ENCODE results near the gene RSPH1. TPM values are rescaled to one million over a fixed set of nuclear protein-coding genes. Genes with fewer than 3 reads are reported as not detected.

RSPH1 gene
- 0.25 TPM for polyA plus RNA-seq (2013, experiment 1 of 2)
- not detected for polyA plus RNA-seq (2013, experiment 2 of 2)

- H3K27me3 ChIP-seq (ENCODE audit: insufficient read depth, low read length), result peaks cover 8% of the 10 kb centered on the region; the same call in 1 of the 2 replicates
- WGBS, result under 1% methylated on average over 58 of the region's 58 CpGs
- H3K4me1 ChIP-seq (ENCODE audit: insufficient read depth, low read length), result peaks cover 20% of the 10 kb centered on the region
- peak within 1 kb of the TSS; percentile 88 for H3K4me3 ChIP-seq (ENCODE audit: low read length)
- H3K9ac ChIP-seq (ENCODE audit: low read depth, low read length), result peak within 1 kb of the TSS; percentile 78
- no peaks in the 10 kb centered on the region for H3K36me3 ChIP-seq (ENCODE audit: insufficient read depth, low read length)
- H3K27ac ChIP-seq (ENCODE audit: low read depth, low read length), result peak within 1 kb of the TSS; percentile 78
- H3K9me3 ChIP-seq (ENCODE audit: insufficient read depth, low read depth, low read length), result no peaks in the 10 kb centered on the region
Observed at GRCh38 chr21:42496120-42496838, at the start of gene RSPH1. RSPH1 (minus strand) TSS chr21:42496224; CDS start chr21:42496186, 38 bp downstream.

DNA sequence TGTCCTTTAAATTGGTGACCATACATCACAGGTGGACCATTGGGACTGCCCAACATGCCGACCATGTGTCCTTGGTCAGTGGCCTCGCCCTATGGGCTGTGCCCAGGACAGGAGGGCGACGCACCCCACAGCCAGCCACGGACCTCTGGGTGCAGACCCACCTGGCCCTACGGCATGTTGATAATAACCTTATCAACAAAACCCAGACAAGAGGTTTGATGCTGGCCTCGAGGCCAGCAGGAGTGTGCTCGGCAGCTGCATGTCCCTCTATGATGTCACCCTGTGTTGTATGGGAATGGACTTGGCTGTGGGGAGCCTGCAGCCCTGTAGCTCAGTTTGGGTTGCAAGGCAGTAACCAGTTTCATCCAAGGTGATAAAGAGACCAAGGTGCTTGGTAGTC, 49.7 kb upstream of the RSPH1 start:
- no peaks in the 10 kb centered on the region for H3K9me3 ChIP-seq (ENCODE audit: insufficient read depth, low read depth, low read length)
- no peaks in the 10 kb centered on the region for H3K27me3 ChIP-seq (ENCODE audit: insufficient read depth, low read length)
- peaks cover 9% of the 10 kb centered on the region; the same call in 1 of the 2 replicates for H3K4me1 ChIP-seq (ENCODE audit: insufficient read depth, low read length)
- no peak overlapping the region for H3K4me3 ChIP-seq (ENCODE audit: low read length)
- H3K27ac ChIP-seq (ENCODE audit: low read depth, low read length), result no peak overlapping the region
- H3K36me3 ChIP-seq (ENCODE audit: insufficient read depth, low read length), result peaks cover 26% of the 10 kb centered on the region; the same call in 1 of the 2 replicates
- 83% methylated on average over 8 of the region's 8 CpGs for WGBS
- no peak overlapping the region for H3K9ac ChIP-seq (ENCODE audit: low read depth, low read length)

GRCh38 chr21:42545317-42545716, 49.3 kb upstream of the RSPH1 start:
- Histone ChIP-seq H3K4me1 (ENCODE audit: insufficient read depth, low read length) (peaks cover 5% of the 10 kb centered on the region; the same call in 1 of the 2 replicates), H3K27ac (ENCODE audit: low read depth, low read length) (no peak overlapping the region), H3K9me3 (ENCODE audit: insufficient read depth, low read depth, low read length) (no peaks in the 10 kb centered on the region), H3K27me3 (ENCODE audit: insufficient read depth, low read length) (no peaks in the 10 kb centered on the region), H3K9ac (ENCODE audit: low read depth, low read length) (no peak overlapping the region), H3K4me3 (ENCODE audit: low read length) (no peak overlapping the region), H3K36me3 (ENCODE audit: insufficient read depth, low read length) (peaks cover 26% of the 10 kb centered on the region; the same call in 1 of the 2 replicates)
- WGBS, result 83% methylated on average over 4 of the region's 4 CpGs

DNA sequence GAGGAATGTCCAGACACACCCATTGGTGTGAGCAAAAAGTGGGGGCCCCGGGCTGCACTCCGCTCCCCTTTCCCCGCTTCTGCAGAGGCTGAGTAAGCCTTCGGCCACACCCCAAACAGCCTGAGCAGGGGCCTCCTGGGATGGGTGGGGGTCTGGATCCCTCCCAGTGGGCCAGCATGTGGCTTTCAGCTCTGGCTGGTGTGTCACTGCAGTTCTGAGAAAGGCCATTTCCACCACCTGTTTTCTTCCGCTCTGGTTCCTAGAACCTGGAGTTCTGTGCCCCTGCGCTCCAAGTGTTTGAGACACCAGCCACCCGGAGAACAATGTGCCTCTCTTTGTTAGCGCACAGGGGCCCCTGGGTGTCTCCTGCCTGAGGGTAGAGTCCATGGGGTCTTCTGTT, 48.5 kb upstream of the RSPH1 start:
- Histone ChIP-seq H3K36me3 (ENCODE audit: insufficient read depth, low read length) (peaks cover 26% of the 10 kb centered on the region; the same call in 1 of the 2 replicates), H3K4me1 (ENCODE audit: insufficient read depth, low read length) (no peaks in the 10 kb centered on the region), H3K9me3 (ENCODE audit: insufficient read depth, low read depth, low read length) (no peaks in the 10 kb centered on the region), H3K27ac (ENCODE audit: low read depth, low read length) (no peak overlapping the region), H3K27me3 (ENCODE audit: insufficient read depth, low read length) (no peaks in the 10 kb centered on the region), H3K4me3 (ENCODE audit: low read length) (no peak overlapping the region), H3K9ac (ENCODE audit: low read depth, low read length) (no peak overlapping the region)
- 95% methylated on average over 8 of the region's 8 CpGs for WGBS

GRCh38 chr21:42543106-42543847, 47.3 kb upstream of the RSPH1 start:
- 93% methylated on average over 25 of the region's 25 CpGs for WGBS
- H3K36me3 ChIP-seq (ENCODE audit: insufficient read depth, low read length), result peaks cover 22% of the 10 kb centered on the region; the same call in 1 of the 2 replicates

DNA sequence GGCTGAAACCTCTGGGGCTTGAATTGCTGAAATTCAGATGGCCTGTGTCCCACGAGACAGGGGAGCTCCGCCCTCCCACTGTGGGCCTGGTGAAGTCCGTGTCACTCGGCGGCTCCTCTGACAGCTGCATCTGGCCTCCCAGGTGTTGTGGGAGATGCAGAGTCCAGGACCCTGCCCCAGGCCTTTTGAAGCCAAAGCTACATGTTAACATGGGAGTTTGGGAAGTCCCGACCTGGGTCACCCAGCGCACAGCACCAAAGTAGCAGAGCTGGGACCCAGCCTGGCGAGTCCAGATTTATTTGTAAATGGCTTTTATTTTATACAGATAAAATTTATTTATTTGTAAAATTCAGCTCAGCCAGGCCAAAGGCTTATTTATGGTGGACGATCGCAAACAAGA, 46.6 kb upstream of the RSPH1 start:
- H3K27ac ChIP-seq (ENCODE audit: low read depth, low read length), result no peak overlapping the region
- 93% methylated on average over 9 of the region's 10 CpGs for WGBS

More at GRCh38 chr21:42543106-42543847, 47.3 kb upstream of the RSPH1 start:
- Histone ChIP-seq H3K4me1 (ENCODE audit: insufficient read depth, low read length) (no peaks in the 10 kb centered on the region), H3K27ac (ENCODE audit: low read depth, low read length) (no peak overlapping the region), H3K9me3 (ENCODE audit: insufficient read depth, low read depth, low read length) (no peaks in the 10 kb centered on the region), H3K4me3 (ENCODE audit: low read length) (no peak overlapping the region), H3K27me3 (ENCODE audit: insufficient read depth, low read length) (no peaks in the 10 kb centered on the region), H3K9ac (ENCODE audit: low read depth, low read length) (no peak overlapping the region)

DNA sequence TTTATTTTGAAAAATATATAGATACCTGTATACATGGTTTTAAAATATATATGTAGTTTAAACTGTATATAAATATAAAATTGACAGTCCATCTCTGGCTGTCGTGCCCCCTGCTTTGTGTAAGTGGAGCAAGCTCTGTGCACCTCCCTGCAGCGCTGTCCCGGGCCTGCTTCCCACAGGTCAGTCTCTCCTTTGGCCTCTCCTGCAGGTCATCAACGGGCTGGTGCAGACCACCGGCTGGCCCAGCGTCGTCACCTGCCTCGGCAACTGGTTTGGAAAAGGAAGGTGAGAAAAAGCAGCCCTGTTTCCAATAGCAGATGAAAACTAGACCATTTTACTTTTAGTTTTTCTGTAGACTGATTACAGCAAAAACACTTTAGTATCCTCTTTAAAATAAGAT, 46.2 kb upstream of the RSPH1 start:
- Histone ChIP-seq H3K4me1 (ENCODE audit: insufficient read depth, low read length) (no peaks in the 10 kb centered on the region), H3K9me3 (ENCODE audit: insufficient read depth, low read depth, low read length) (no peaks in the 10 kb centered on the region), H3K27ac (ENCODE audit: low read depth, low read length) (no peak overlapping the region), H3K4me3 (ENCODE audit: low read length) (no peak overlapping the region), H3K36me3 (ENCODE audit: insufficient read depth, low read length) (peaks cover 19% of the 10 kb centered on the region; the same call in 1 of the 2 replicates), H3K9ac (ENCODE audit: low read depth, low read length) (no peak overlapping the region), H3K27me3 (ENCODE audit: insufficient read depth, low read length) (no peaks in the 10 kb centered on the region)
- 96% methylated on average over 8 of the region's 8 CpGs for WGBS

More for the DNA sequence above, 46.6 kb upstream of the RSPH1 start:
- no peaks in the 10 kb centered on the region for H3K9me3 ChIP-seq (ENCODE audit: insufficient read depth, low read depth, low read length)
- no peaks in the 10 kb centered on the region for H3K4me1 ChIP-seq (ENCODE audit: insufficient read depth, low read length)
- H3K36me3 ChIP-seq (ENCODE audit: insufficient read depth, low read length), result peaks cover 22% of the 10 kb centered on the region; the same call in 1 of the 2 replicates
- no peaks in the 10 kb centered on the region for H3K27me3 ChIP-seq (ENCODE audit: insufficient read depth, low read length)
- no peak overlapping the region for H3K4me3 ChIP-seq (ENCODE audit: low read length)
- H3K9ac ChIP-seq (ENCODE audit: low read depth, low read length), result no peak overlapping the region

DNA sequence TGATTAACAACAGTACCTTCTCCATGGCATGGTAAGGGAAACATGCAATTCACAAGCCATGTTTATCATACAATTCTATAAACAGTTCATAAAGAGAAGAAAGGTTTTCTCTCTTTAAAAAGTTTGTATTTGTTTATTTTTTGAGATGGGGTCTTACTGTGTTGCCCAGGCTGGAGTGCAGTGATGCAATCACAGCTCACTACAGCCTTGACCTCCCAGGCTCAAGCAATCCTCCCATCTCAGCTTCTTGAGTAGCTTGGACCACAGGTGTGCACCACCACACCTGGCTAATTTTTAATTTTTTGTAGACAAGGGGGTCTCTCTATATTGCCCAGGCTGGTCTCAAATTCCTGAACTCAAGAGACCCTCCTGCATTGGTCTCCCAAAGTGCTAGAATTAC, 45.6 kb upstream of the RSPH1 start:
- Histone ChIP-seq H3K9me3 (ENCODE audit: insufficient read depth, low read depth, low read length) (no peaks in the 10 kb centered on the region), H3K9ac (ENCODE audit: low read depth, low read length) (no peak overlapping the region), H3K36me3 (ENCODE audit: insufficient read depth, low read length) (peaks cover 15% of the 10 kb centered on the region; the same call in 1 of the 2 replicates), H3K27ac (ENCODE audit: low read depth, low read length) (no peak overlapping the region), H3K27me3 (ENCODE audit: insufficient read depth, low read length) (no peaks in the 10 kb centered on the region), H3K4me1 (ENCODE audit: insufficient read depth, low read length) (no peaks in the 10 kb centered on the region), H3K4me3 (ENCODE audit: low read length) (no peak overlapping the region)

DNA sequence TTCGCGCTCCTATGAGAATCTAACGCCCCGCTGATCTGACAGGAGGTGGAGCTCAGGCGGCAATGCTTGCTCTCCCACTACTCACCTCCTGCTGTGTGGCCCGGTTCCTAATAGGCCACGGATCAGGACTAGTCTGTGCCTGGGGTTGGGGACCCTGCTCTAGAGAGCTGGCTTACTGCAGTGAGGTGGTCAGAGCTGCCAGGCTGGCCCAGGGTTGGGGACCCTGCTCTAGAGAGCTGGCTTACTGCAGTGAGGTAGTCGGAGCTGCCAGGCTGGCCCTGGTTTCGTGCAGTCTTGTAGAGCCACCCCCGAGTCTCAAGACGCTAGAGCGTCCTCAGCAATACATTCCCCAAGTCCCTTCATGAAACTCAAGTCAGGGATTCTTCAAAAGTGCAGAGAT, 45.1 kb upstream of the RSPH1 start:
- no peak overlapping the region for H3K27ac ChIP-seq (ENCODE audit: low read depth, low read length)
- 76% methylated on average over 12 of the region's 12 CpGs for WGBS
- no peaks in the 10 kb centered on the region for H3K9me3 ChIP-seq (ENCODE audit: insufficient read depth, low read depth, low read length)
- H3K9ac ChIP-seq (ENCODE audit: low read depth, low read length), result no peak overlapping the region
- no peaks in the 10 kb centered on the region for H3K27me3 ChIP-seq (ENCODE audit: insufficient read depth, low read length)
- H3K4me3 ChIP-seq (ENCODE audit: low read length), result no peak overlapping the region
- H3K4me1 ChIP-seq (ENCODE audit: insufficient read depth, low read length), result no peaks in the 10 kb centered on the region
- peaks cover 16% of the 10 kb centered on the region; the same call in 1 of the 2 replicates for H3K36me3 ChIP-seq (ENCODE audit: insufficient read depth, low read length)

- Histone ChIP-seq H3K36me3 (ENCODE audit: insufficient read depth, low read length) (peaks cover 23% of the 10 kb centered on the region; the same call in 1 of the 2 replicates), H3K4me1 (ENCODE audit: insufficient read depth, low read length) (no peaks in the 10 kb centered on the region), H3K9me3 (ENCODE audit: insufficient read depth, low read depth, low read length) (no peaks in the 10 kb centered on the region), H3K27ac (ENCODE audit: low read depth, low read length) (no peak overlapping the region), H3K4me3 (ENCODE audit: low read length) (no peak overlapping the region), H3K9ac (ENCODE audit: low read depth, low read length) (no peak overlapping the region), H3K27me3 (ENCODE audit: insufficient read depth, low read length) (no peaks in the 10 kb centered on the region)
- WGBS, result 82% methylated on average over 8 of the region's 8 CpGs
Observed at GRCh38 chr21:42540396-42540795, 44.4 kb upstream of the RSPH1 start.

- Histone ChIP-seq H3K4me1 (ENCODE audit: insufficient read depth, low read length) (no peaks in the 10 kb centered on the region), H3K9ac (ENCODE audit: low read depth, low read length) (no peak overlapping the region), H3K27ac (ENCODE audit: low read depth, low read length) (no peak overlapping the region), H3K4me3 (ENCODE audit: low read length) (no peak overlapping the region), H3K9me3 (ENCODE audit: insufficient read depth, low read depth, low read length) (no peaks in the 10 kb centered on the region), H3K27me3 (ENCODE audit: insufficient read depth, low read length) (no peaks in the 10 kb centered on the region), H3K36me3 (ENCODE audit: insufficient read depth, low read length) (peaks cover 27% of the 10 kb centered on the region; the same call in 1 of the 2 replicates)
- WGBS, result 81% methylated on average over 6 of the region's 7 CpGs
Observed at GRCh38 chr21:42539931-42540343, 43.9 kb upstream of the RSPH1 start.

Data from HUES64 (cell line).